ENCODE data around the gene TBC1D25.

DNA sequence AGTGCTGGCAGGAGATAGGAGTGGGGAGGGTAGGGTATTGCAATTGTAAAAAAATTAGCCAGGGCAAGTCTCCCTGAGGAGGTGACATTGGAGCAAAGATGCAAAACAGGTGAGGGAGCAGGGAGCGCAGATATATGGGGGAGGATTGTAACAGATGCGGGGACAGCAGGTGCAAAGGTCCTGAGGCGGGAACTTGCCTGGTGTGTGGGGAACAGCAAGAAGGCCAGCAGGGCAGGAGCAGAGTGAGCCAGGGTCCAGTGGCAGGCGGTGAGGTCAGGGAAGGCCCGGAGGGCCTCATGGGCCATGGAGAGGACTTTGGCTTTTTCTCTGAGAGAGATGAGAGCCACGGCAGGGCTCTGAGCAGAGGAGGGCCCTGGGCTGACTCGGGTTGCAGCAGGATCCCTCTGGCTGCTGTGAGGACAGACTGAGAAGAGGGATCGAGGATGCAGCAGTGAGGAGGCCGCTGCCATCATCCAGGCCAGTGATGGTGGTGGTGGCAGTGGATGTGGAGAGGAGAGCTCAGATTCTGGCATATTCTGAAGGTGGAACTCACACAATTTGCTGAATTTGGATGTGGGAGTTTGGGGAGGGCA lies 24.6 kb upstream of the TBC1D25 start:
- TF ChIP-seq, protein P1, sequence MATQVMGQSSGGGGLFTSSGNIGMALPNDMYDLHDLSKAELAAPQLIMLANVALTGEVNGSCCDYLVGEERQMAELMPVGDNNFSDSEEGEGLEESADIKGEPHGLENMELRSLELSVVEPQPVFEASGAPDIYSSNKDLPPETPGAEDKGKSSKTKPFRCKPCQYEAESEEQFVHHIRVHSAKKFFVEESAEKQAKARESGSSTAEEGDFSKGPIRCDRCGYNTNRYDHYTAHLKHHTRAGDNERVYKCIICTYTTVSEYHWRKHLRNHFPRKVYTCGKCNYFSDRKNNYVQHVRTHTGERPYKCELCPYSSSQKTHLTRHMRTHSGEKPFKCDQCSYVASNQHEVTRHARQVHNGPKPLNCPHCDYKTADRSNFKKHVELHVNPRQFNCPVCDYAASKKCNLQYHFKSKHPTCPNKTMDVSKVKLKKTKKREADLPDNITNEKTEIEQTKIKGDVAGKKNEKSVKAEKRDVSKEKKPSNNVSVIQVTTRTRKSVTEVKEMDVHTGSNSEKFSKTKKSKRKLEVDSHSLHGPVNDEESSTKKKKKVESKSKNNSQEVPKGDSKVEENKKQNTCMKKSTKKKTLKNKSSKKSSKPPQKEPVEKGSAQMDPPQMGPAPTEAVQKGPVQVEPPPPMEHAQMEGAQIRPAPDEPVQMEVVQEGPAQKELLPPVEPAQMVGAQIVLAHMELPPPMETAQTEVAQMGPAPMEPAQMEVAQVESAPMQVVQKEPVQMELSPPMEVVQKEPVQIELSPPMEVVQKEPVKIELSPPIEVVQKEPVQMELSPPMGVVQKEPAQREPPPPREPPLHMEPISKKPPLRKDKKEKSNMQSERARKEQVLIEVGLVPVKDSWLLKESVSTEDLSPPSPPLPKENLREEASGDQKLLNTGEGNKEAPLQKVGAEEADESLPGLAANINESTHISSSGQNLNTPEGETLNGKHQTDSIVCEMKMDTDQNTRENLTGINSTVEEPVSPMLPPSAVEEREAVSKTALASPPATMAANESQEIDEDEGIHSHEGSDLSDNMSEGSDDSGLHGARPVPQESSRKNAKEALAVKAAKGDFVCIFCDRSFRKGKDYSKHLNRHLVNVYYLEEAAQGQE (IDR thresholded peaks at IDR 0.05; ENCODE audit: insufficient replicate concordance, low read depth), result no peak
- TF ChIP-seq, protein P2, sequence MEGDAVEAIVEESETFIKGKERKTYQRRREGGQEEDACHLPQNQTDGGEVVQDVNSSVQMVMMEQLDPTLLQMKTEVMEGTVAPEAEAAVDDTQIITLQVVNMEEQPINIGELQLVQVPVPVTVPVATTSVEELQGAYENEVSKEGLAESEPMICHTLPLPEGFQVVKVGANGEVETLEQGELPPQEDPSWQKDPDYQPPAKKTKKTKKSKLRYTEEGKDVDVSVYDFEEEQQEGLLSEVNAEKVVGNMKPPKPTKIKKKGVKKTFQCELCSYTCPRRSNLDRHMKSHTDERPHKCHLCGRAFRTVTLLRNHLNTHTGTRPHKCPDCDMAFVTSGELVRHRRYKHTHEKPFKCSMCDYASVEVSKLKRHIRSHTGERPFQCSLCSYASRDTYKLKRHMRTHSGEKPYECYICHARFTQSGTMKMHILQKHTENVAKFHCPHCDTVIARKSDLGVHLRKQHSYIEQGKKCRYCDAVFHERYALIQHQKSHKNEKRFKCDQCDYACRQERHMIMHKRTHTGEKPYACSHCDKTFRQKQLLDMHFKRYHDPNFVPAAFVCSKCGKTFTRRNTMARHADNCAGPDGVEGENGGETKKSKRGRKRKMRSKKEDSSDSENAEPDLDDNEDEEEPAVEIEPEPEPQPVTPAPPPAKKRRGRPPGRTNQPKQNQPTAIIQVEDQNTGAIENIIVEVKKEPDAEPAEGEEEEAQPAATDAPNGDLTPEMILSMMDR (IDR thresholded peaks at IDR 0.05; ENCODE audit: insufficient read depth, low read length), result no peak
- no peak for TF ChIP-seq POLR2AphosphoS5 (IDR thresholded peaks at IDR 0.05; ENCODE audit: low read depth)
- TF ChIP-seq SPI1 (IDR thresholded peaks at IDR 0.05; ENCODE audit: borderline replicate concordance, low read depth), result no peak
- no peak for TF ChIP-seq GABPA (IDR thresholded peaks at IDR 0.05; ENCODE audit: low read depth)
